Measurements from ENCODE around the gene TLX3. TPM values are rescaled to one million over a fixed set of nuclear protein-coding genes. Genes with fewer than 3 reads are reported as not detected.

The TLX3 gene
- total and polyA plus RNA-seq, 2 of the 8 experiments (the other 6 are each of a cell fraction or from before 2014, with no cell fraction given) = not detected

DNA sequence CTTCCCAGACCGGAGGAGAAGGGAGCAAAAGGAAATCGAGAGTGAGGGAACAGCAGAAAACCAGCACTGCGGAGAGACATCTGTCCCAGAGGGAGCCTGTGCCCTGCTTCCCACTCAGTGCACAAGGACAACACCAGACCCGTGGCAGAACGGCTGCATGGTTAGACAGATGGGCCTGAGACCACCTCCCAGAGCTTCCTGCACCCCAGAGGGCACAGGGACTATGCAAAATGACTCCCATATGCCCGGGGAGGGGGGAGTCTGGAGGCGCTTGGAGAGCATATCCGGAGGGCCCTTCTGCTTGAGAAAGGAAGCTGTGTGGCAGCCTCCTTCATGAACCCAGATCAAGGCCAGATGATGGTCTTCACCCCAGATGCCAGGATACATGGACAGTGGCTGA lies 26.6 kb downstream of the TLX3 start (continued):
- TF ChIP-seq KDM1A (IDR thresholded peaks at IDR 0.05; ENCODE audit: borderline replicate concordance, low read length) = no peak

Data from H1 (cell line).